Endothelial cell of umbilical vein (primary cell): Measurements from ENCODE around the gene PTPRD. TPM values are rescaled to one million over a fixed set of nuclear protein-coding genes. Genes with fewer than 3 reads are reported as not detected.

Experiments
- BruUV-seq: library from RNA; stranded (reverse); fragments of 400-500 nt; replicated peaks from 2 replicates; lab custom pipeline; 2021; lab: Mats Ljungman, UMichigan
- CTCF ChIA-PET: fragments of 300-600, 350-600 bp; sonication (Branson Sonifier 250); formaldehyde crosslinking; loops from one replicate; lab custom pipeline; 2021; ENCODE audit warnings: antibody characterized with exemption, inconsistent platforms; lab: Charles Lee
- POLR2A ChIA-PET: fragments of 300-600, 350-600 bp; sonication (Branson Sonifier 250); formaldehyde crosslinking; loops from one replicate; lab custom pipeline; 2021; ENCODE audit warnings: antibody characterized with exemption, inconsistent platforms; lab: Charles Lee
- DNase-seq: peaks from one replicate; pipeline ENCODE4 v3.0.0-alpha.2; 2011; ENCODE audit warnings: low read depth, low spot score
- FAIRE-seq: peaks from 2 replicates; lab custom pipeline; 2011; peaks lifted over from hg19 to GRCh38; lab: Jason Lieb, UNC
- H2AFZ ChIP-seq: 2 replicates; pipeline ENCODE4 v1.6.0; 2012; ENCODE audit warnings: low read depth, low read length, control low read depth, inconsistent platforms
- H3K27ac ChIP-seq: 2 replicates; pipeline ENCODE4 v1.5.1; 2011; ENCODE audit warnings: low read depth, mild to moderate bottlenecking, control low read depth, low read length, moderate library complexity; ENCODE audit not compliant: insufficient read depth
- H3K27me3 ChIP-seq, 2 experiments: 2 replicates each; pipeline versions ENCODE4 v1.6.0 to v1.6.1; 2011; ENCODE audit warnings: low read length in 2 of 2, mixed read lengths in 1 of 2; ENCODE audit not compliant: control insufficient read depth in 2 of 2, insufficient read depth in 2 of 2
- H3K36me3 ChIP-seq, 2 experiments: 2 replicates in 1 of 2; 3 replicates in 1 of 2; pipeline ENCODE4 v1.5.1; 2011; ENCODE audit warnings: low read length in 2 of 2, mild to moderate bottlenecking in 1 of 2, moderate library complexity in 1 of 2; ENCODE audit not compliant: control insufficient read depth in 2 of 2, insufficient read depth in 2 of 2; ENCODE audit errors: extremely low read depth in 1 of 2
- H3K4me1 ChIP-seq: 3 replicates; pipeline ENCODE4 v1.5.1; 2011; ENCODE audit warnings: mild to moderate bottlenecking, low read length; ENCODE audit not compliant: control insufficient read depth, insufficient read depth; ENCODE audit errors: extremely low read depth
- H3K4me2 ChIP-seq: 2 replicates; pipeline ENCODE4 v1.6.1; 2011; ENCODE audit warnings: low read length, control low read depth, mixed read lengths; ENCODE audit not compliant: insufficient read depth
- H3K4me3 ChIP-seq, 3 experiments: fragments of 200-600 bp in 1 of 3; sonication (generic), shearing (Covaris generic) in 1 of 3; replicated peaks in 1 of 3; 2 replicates each; pipeline ENCODE4 v1.5.1; 2011 to 2016; ENCODE audit warnings: control low read depth in 3 of 3, low read length in 3 of 3, mild to moderate bottlenecking in 2 of 3, inconsistent platforms in 1 of 3, low read depth in 1 of 3, moderate library complexity in 1 of 3; ENCODE audit not compliant: insufficient read depth in 1 of 3
- H3K79me2 ChIP-seq: 2 replicates; pipeline ENCODE4 v1.6.0; 2012; ENCODE audit warnings: low read length, inconsistent platforms; ENCODE audit not compliant: control insufficient read depth, insufficient read depth
- H3K9ac ChIP-seq: replicated peaks from 2 replicates; pipeline ENCODE3; 2011; ENCODE audit warnings: low read length, control low read depth; ENCODE audit not compliant: insufficient read depth; ENCODE audit errors: extremely low read depth
- H3K9me1 ChIP-seq: replicated peaks from 3 replicates; pipeline ENCODE4 v1.6.0; 2011; ENCODE audit warnings: mild to moderate bottlenecking, low read length; ENCODE audit not compliant: control insufficient read depth, insufficient read depth; ENCODE audit errors: extremely low read depth
- H3K9me3 ChIP-seq: replicated peaks from 2 replicates; pipeline ENCODE4 v1.5.1; 2012; ENCODE audit warnings: low read length, inconsistent platforms; ENCODE audit not compliant: control insufficient read depth, insufficient read depth
- H4K20me1 ChIP-seq: replicated peaks from 2 replicates; pipeline ENCODE3; 2011; ENCODE audit warnings: mild to moderate bottlenecking, low read length; ENCODE audit not compliant: control insufficient read depth, insufficient read depth; ENCODE audit errors: extremely low read depth
- EZH2 ChIP-seq: IDR thresholded peaks from 2 replicates; pipeline ENCODE4 v1.6.1; 2012; ENCODE audit warnings: borderline replicate concordance, low read depth, mild to moderate bottlenecking, moderate library complexity, low read length, inconsistent platforms; ENCODE audit not compliant: severe bottlenecking
- FOS ChIP-seq: IDR thresholded peaks from 2 replicates; pipeline ENCODE4 v1.6.1; 2011; ENCODE audit warnings: mild to moderate bottlenecking, low read length, moderate library complexity, borderline replicate concordance; ENCODE audit not compliant: insufficient read depth
- JUN ChIP-seq: IDR thresholded peaks from 2 replicates; pipeline ENCODE4 v1.6.1; 2011; ENCODE audit warnings: borderline replicate concordance, low read depth; ENCODE audit not compliant: insufficient read length, insufficient read depth
- MAX ChIP-seq: IDR thresholded peaks from 2 replicates; pipeline ENCODE4 v1.6.1; 2011; ENCODE audit not compliant: insufficient read depth, insufficient read length
- MYC ChIP-seq: IDR thresholded peaks from one replicate; pipeline ENCODE4 v1.6.1; 2011; ENCODE audit warnings: mild to moderate bottlenecking, low read depth, low read length
- POLR2A ChIP-seq: IDR thresholded peaks from 2 replicates; pipeline ENCODE4 v1.6.1; 2012; ENCODE audit warnings: low read depth, mild to moderate bottlenecking, control low read depth, low read length
- POLR2AphosphoS5 ChIP-seq: IDR thresholded peaks from 2 replicates; pipeline ENCODE4 v1.6.1; 2012; ENCODE audit warnings: low read depth, mild to moderate bottlenecking, control low read depth, low read length, moderate library complexity; ENCODE audit not compliant: insufficient read depth
- dilution Hi-C: fragments of 300-500 bp; cut with MboI; formaldehyde crosslinking; loops from one replicate; pipeline ENCODE4 v1.15.0; 2019; ENCODE audit warnings: low sequenced_read_pairs; ENCODE audit not compliant: extremely low pct_ligation_motif_present
- intact Hi-C: fragments of 100-400 bp; cut with micrococcal nuclease; formaldehyde crosslinking; loops from one replicate; pipeline ENCODE4 v1.10.0; 2022
- polyA plus RNA-seq, 4 experiments: library from polyadenylated mRNA; depleted of rRNA in 3 of 4; stranded (reverse) in 3 of 4; unstranded in 1 of 4; fragments of >200 nt; gene quantifications; 2 replicates each; pipeline versions ENCODE4 v1.2.1 to v1.2.3, GENCODE V29; 2011 to 2012; ENCODE audit warnings: missing spikeins in 1 of 4
- total RNA-seq: library from RNA; stranded (reverse); gene quantifications from 2 replicates; pipeline ENCODE4 v1.2.3, GENCODE V29; 2021

The PTPRD gene
- total and polyA plus RNA-seq, 2 donors (not counting 3 experiments of a cell fraction or from before 2014, with no cell fraction given), result 5.5 to 5.7 TPM

- intact Hi-C loops (no loop called here), dilution Hi-C loops (no loop called here)
- Histone ChIP-seq H3K79me2 (no peaks in the 10 kb centered on the region), H3K4me3 (no peak overlapping the region), H3K4me2 (no peak overlapping the region), H3K4me1 (no peaks in the 10 kb centered on the region), H3K27ac (no peak overlapping the region), H3K36me3 (no peaks in the 10 kb centered on the region), H2AFZ (no peak overlapping the region), H3K27me3 (no peaks in the 10 kb centered on the region), H3K9ac (no peak overlapping the region), H3K9me1 (no peaks in the 10 kb centered on the region), H3K9me3 (no peaks in the 10 kb centered on the region), H4K20me1 (no peaks in the 10 kb centered on the region)
- DNase-seq (no peak), FAIRE-seq (no peak)
- no TSS peak for BruUV-seq
- TF ChIP-seq POLR2AphosphoS5, result no peak
- TF ChIP-seq MYC, result no peak
- TF ChIP-seq EZH2, result no peak
- TF ChIP-seq POLR2A, result no peak
- TF ChIP-seq MAX, result no peak
- ChIA-PET CTCF (no interaction called here), POLR2A (no interaction called here)
Measured at GRCh38 chr9:8958358-8958757, 1654.4 kb downstream of the PTPRD start.

- CTCF ChIA-PET, result no interaction called here
- no peak overlapping the region for H3K9ac ChIP-seq
Measured at GRCh38 chr9:8955315-8955714, 1657.5 kb downstream of the PTPRD start.

More at GRCh38 chr9:8955315-8955714, 1657.5 kb downstream of the PTPRD start:
- Histone ChIP-seq H3K9me3 (no peaks in the 10 kb centered on the region), H2AFZ (no peak overlapping the region), H3K4me3 (no peak overlapping the region), H4K20me1 (no peaks in the 10 kb centered on the region), H3K36me3 (no peaks in the 10 kb centered on the region), H3K79me2 (no peaks in the 10 kb centered on the region), H3K4me2 (no peak overlapping the region), H3K27ac (no peak overlapping the region), H3K9me1 (no peaks in the 10 kb centered on the region), H3K4me1 (no peaks in the 10 kb centered on the region), H3K27me3 (no peaks in the 10 kb centered on the region)
- no TSS peak for BruUV-seq
- POLR2A ChIA-PET, result no interaction called here
- no peak for DNase-seq
- dilution Hi-C loops, result no loop called here
- no peak for FAIRE-seq
- intact Hi-C loops, result no loop called here
- TF ChIP-seq FOS (no peak), MYC (no peak), JUN (no peak), EZH2 (no peak), MAX (no peak)
